ENCODE results near the gene UMODL1. TPM values are rescaled to one million over a fixed set of nuclear protein-coding genes. Genes with fewer than 3 reads are reported as not detected.

The UMODL1 gene, protein sequence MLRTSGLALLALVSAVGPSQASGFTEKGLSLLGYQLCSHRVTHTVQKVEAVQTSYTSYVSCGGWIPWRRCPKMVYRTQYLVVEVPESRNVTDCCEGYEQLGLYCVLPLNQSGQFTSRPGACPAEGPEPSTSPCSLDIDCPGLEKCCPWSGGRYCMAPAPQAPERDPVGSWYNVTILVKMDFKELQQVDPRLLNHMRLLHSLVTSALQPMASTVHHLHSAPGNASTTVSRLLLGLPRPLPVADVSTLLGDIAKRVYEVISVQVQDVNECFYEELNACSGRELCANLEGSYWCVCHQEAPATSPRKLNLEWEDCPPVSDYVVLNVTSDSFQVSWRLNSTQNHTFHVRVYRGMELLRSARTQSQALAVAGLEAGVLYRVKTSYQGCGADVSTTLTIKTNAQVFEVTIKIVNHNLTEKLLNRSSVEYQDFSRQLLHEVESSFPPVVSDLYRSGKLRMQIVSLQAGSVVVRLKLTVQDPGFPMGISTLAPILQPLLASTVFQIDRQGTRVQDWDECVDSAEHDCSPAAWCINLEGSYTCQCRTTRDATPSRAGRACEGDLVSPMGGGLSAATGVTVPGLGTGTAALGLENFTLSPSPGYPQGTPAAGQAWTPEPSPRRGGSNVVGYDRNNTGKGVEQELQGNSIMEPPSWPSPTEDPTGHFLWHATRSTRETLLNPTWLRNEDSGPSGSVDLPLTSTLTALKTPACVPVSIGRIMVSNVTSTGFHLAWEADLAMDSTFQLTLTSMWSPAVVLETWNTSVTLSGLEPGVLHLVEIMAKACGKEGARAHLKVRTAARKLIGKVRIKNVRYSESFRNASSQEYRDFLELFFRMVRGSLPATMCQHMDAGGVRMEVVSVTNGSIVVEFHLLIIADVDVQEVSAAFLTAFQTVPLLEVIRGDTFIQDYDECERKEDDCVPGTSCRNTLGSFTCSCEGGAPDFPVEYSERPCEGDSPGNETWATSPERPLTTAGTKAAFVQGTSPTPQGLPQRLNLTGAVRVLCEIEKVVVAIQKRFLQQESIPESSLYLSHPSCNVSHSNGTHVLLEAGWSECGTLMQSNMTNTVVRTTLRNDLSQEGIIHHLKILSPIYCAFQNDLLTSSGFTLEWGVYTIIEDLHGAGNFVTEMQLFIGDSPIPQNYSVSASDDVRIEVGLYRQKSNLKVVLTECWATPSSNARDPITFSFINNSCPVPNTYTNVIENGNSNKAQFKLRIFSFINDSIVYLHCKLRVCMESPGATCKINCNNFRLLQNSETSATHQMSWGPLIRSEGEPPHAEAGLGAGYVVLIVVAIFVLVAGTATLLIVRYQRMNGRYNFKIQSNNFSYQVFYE
- 1 to 10 TPM in 2 of 6 experiments, under 1 TPM in 2, not detected in 2; 0.06 to 1.2 (median 0.75) TPM for total RNA-seq
- long read RNA-seq: 0 reads

DNA sequence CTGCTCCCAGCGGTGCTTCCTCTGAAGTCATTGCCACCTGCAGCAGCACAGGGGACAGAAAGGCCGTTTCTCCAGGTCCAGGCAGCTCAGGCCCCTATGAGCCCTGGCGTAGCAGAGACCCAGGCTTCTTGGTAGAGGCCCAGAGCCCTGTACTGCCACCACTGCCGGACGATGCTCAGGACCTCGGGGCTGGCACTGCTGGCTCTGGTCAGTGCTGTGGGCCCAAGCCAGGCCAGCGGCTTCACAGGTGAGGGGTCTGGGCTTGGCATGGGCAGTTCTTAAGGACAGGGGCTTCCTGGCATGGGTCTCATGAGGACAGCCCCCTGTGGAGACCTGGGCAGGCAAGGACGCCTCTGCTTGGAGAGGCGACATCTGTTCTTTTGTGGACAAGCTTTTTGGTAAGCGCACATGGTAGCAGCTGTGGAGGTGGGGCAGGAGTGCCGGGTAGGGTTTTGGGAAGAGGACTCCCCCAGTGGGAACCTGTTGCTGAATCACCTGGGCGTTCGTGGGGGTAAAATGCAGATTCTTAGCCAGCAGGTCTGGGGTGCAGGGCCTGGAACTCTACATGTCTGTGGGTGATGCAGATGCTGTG, at the start of gene UMODL1:
Gene UMODL1, plus strand, starts transcription at position 172 of the 592 bp plus-strand sequence. Its CDS starts 0 bp downstream, at position 172.
- 60% methylated on average over 1 of the region's 13 CpGs for WGBS (ENCODE audit: insufficient coverage, low coverage, low lambda C conversion rate, missing lambda C conversion rate)
- H3K36me3 ChIP-seq: no peaks in the 10 kb centered on the region
- H3K27me3 ChIP-seq: peaks cover 0 to 14% of the 10 kb centered on the region in 2 donors
- TF ChIP-seq POLR2A (IDR thresholded peaks at IDR 0.05): no peak
- no peak for TF ChIP-seq CTCF (IDR thresholded peaks at IDR 0.05)
- H3K9me3 ChIP-seq: no peaks in the 10 kb centered on the region
- no peaks in the 10 kb centered on the region for H3K4me1 ChIP-seq
- intact Hi-C loops (cut with DNase I): no loop called here
- no peak within 1 kb of the TSS for H3K4me3 ChIP-seq
- DNase-seq (peak in 2 of 3 donors; percentile 7 to 36), ATAC-seq (no peak)
- no peak within 1 kb of the TSS for H3K27ac ChIP-seq

GRCh38 chr21:42021371-42022090, 49.6 kb upstream of the UMODL1 start:
- Histone ChIP-seq H3K36me3 (no peaks in the 10 kb centered on the region), H3K9me3 (no peaks in the 10 kb centered on the region), H3K4me1 (no peaks in the 10 kb centered on the region), H3K27me3 (no peaks in the 10 kb centered on the region), H3K27ac (no peak overlapping the region), H3K4me3 (no peak overlapping the region)
- TF ChIP-seq POLR2A (IDR thresholded peaks at IDR 0.05) (no peak), CTCF (IDR thresholded peaks at IDR 0.05) (no peak)
- DNase-seq: no peak
- 43% methylated on average over 7 of the region's 20 CpGs for WGBS (ENCODE audit: insufficient coverage, low coverage, low lambda C conversion rate, missing lambda C conversion rate)
- ATAC-seq: peak; percentile 4 to 35 (median 21)
- intact Hi-C loops (cut with DNase I): no loop called here

DNA sequence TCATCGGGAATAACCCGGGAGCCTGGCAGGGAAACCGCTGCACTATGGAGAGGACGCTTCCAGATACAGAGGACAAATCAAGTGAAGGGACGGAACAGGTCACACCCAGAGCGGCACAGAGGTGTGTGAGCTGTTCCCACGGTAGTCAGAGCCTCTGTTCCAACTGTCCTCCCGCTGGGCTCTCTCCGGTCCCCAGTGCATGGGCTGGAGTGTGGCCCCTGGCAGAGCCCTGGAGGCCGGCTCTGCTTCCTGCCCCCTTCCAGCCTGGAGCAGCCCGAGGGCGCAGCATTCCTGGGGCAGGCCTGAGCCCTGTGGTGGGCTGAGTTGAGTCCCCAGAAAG, 49.1 kb upstream of the UMODL1 start:
- TF ChIP-seq POLR2A (IDR thresholded peaks at IDR 0.05): no peak
- TF ChIP-seq CTCF (IDR thresholded peaks at IDR 0.05): no peak
- no peaks in the 10 kb centered on the region for H3K27me3 ChIP-seq
- DNase-seq: peak in 1 of 3 donors; percentile 34
- H3K9me3 ChIP-seq: no peaks in the 10 kb centered on the region
- WGBS (ENCODE audit: insufficient coverage, low coverage, low lambda C conversion rate, missing lambda C conversion rate): 60% methylated on average over 3 of the region's 12 CpGs
- ATAC-seq: peak in 2 of 4 donors; percentile 6 to 19
- no peak overlapping the region for H3K4me3 ChIP-seq
- H3K27ac ChIP-seq: no peak overlapping the region
- H3K36me3 ChIP-seq: no peaks in the 10 kb centered on the region
- no peaks in the 10 kb centered on the region for H3K4me1 ChIP-seq
- intact Hi-C loops (cut with DNase I): no loop called here
